MCF 10A (cell line): Measurements from ENCODE around the gene PTPRN2. TPM values are rescaled to one million over a fixed set of nuclear protein-coding genes. Genes with fewer than 3 reads are reported as not detected.

ENCODE experiments used
- BruUV-seq: library from RNA; stranded (reverse); fragments of 400-500 nt; replicated peaks from 2 replicates; lab custom pipeline; 2021; lab: Mats Ljungman, UMichigan
- CTCF ChIA-PET: fragments of 300-600 bp; sonication (Branson Sonifier 250); formaldehyde crosslinking; extraction: SDS; loops from one replicate; lab custom pipeline; 2021; ENCODE audit warnings: antibody characterized with exemption, inconsistent platforms; lab: Yijun Ruan, JAX
- POLR2A ChIA-PET: fragments of 300-600, 350-650 bp; sonication (Branson Sonifier 250); formaldehyde crosslinking; extraction: SDS; loops from one replicate; lab custom pipeline; 2020; ENCODE audit warnings: antibody characterized with exemption, inconsistent platforms; lab: Yijun Ruan, JAX
- DNase-seq: peaks from one replicate; pipeline ENCODE4 v3.0.0-alpha.2; 2018; ENCODE audit not compliant: unreplicated experiment
- H3K27ac Mint-ChIP-seq: one replicate; pipeline ENCODE4 v1.8.0; 2022; ENCODE audit warnings: mild to moderate bottlenecking, low read depth, mixed read lengths; ENCODE audit not compliant: unreplicated experiment
- H3K27me3 Mint-ChIP-seq: one replicate; pipeline ENCODE4 v1.8.0; 2022; ENCODE audit warnings: mixed read lengths; ENCODE audit not compliant: insufficient read depth, unreplicated experiment
- H3K36me3 Mint-ChIP-seq: one replicate; pipeline ENCODE4 v1.8.0; 2022; ENCODE audit warnings: mild to moderate bottlenecking, moderate library complexity, mixed read lengths; ENCODE audit not compliant: insufficient read depth, unreplicated experiment
- H3K4me1 Mint-ChIP-seq: one replicate; pipeline ENCODE4 v1.8.0; 2022; ENCODE audit warnings: mixed read lengths; ENCODE audit not compliant: insufficient read depth, unreplicated experiment
- H3K4me3 Mint-ChIP-seq: one replicate; pipeline ENCODE4 v1.8.0; 2022; ENCODE audit warnings: mild to moderate bottlenecking, moderate library complexity, mixed read lengths; ENCODE audit not compliant: unreplicated experiment
- H3K9me3 Mint-ChIP-seq: one replicate; pipeline ENCODE4 v1.8.0; 2022; ENCODE audit warnings: mixed read lengths; ENCODE audit not compliant: unreplicated experiment
- CTCF ChIP-seq: fragments of 200-600 bp; IDR thresholded peaks from one replicate; pipeline ENCODE4 v1.8.0; 2022; ENCODE audit warnings: antibody characterized with exemption, mild to moderate bottlenecking; ENCODE audit not compliant: unreplicated experiment
- intact Hi-C: fragments of 100-400 bp; cut with micrococcal nuclease; formaldehyde crosslinking; loops from 2 replicates; pipeline ENCODE4 v1.14.1; 2022
- total RNA-seq: library from RNA; stranded (reverse); gene quantifications from 2 replicates; pipeline ENCODE4 v1.2.3, GENCODE V29; 2022

PTPRN2 gene
- total RNA-seq, 1 experiment from 2014 or later, result 4.5 TPM

GRCh38 chr7:157605638-157606037 is 982.0 kb downstream of the PTPRN2 start:
- intact Hi-C loops, result no loop called here
- no peak for DNase-seq
- ChIA-PET POLR2A (no interaction called here), CTCF (no interaction called here)
- H3K36me3 Mint-ChIP-seq, result peaks cover 5% of the 10 kb centered on the region
- no peak overlapping the region for H3K27ac Mint-ChIP-seq
- H3K27me3 Mint-ChIP-seq, result no peaks in the 10 kb centered on the region
- no TSS peak for BruUV-seq
- no peak for TF ChIP-seq CTCF
- peaks cover 7% of the 10 kb centered on the region for H3K9me3 Mint-ChIP-seq
- H3K4me3 Mint-ChIP-seq, result no peak overlapping the region
- H3K4me1 Mint-ChIP-seq, result no peaks in the 10 kb centered on the region

- BruUV-seq, result no TSS peak
- no peaks in the 10 kb centered on the region for H3K27me3 Mint-ChIP-seq
These were observed 982.8 kb downstream of the PTPRN2 start for GRCh38 chr7:157604661-157605381.

GRCh38 chr7:157603716-157604115 is 983.9 kb downstream of the PTPRN2 start:
- ChIA-PET CTCF (no interaction called here), POLR2A (no interaction called here)
- BruUV-seq, result no TSS peak
- H3K36me3 Mint-ChIP-seq, result peaks cover 5% of the 10 kb centered on the region
- no peak for TF ChIP-seq CTCF
- H3K27ac Mint-ChIP-seq, result no peak overlapping the region
- H3K4me1 Mint-ChIP-seq, result no peaks in the 10 kb centered on the region
- H3K4me3 Mint-ChIP-seq, result no peak overlapping the region
- no peaks in the 10 kb centered on the region for H3K27me3 Mint-ChIP-seq
- no peak for DNase-seq
- intact Hi-C loops, result no loop called here
- peaks cover 14% of the 10 kb centered on the region for H3K9me3 Mint-ChIP-seq

More at GRCh38 chr7:157604661-157605381, 982.8 kb downstream of the PTPRN2 start:
- Mint-ChIP-seq H3K27ac (no peak overlapping the region), H3K36me3 (peaks cover 5% of the 10 kb centered on the region), H3K4me1 (no peaks in the 10 kb centered on the region), H3K4me3 (no peak overlapping the region), H3K9me3 (peaks cover 13% of the 10 kb centered on the region)
- intact Hi-C loops, result no loop called here
- ChIA-PET CTCF (interaction anchor here (0.7 kb wide), 1 partner anchor 36 kb away, joined by 4 read pairs; no protein-coding TSS in a partner anchor), POLR2A (interaction anchor here (0.6 kb wide), 1 partner anchor 597 kb away, joined by 4 read pairs; no protein-coding TSS in a partner anchor)
- DNase-seq, result no peak
- no peak for TF ChIP-seq CTCF

- Mint-ChIP-seq H3K4me1 (no peaks in the 10 kb centered on the region), H3K4me3 (no peak overlapping the region), H3K9me3 (peaks cover 14% of the 10 kb centered on the region), H3K36me3 (peaks cover 5% of the 10 kb centered on the region), H3K27me3 (no peaks in the 10 kb centered on the region), H3K27ac (no peak overlapping the region)
- POLR2A ChIA-PET, result no interaction called here
- intact Hi-C loops, result no loop called here
- DNase-seq, result no peak
- BruUV-seq, result no TSS peak
- no peak for TF ChIP-seq CTCF
- CTCF ChIA-PET, result no interaction called here
These were observed 984.6 kb downstream of the PTPRN2 start for GRCh38 chr7:157603005-157603404.
